Epithelial cell of esophagus (primary cell): Measurements from ENCODE around the gene USH2A.

ENCODE experiments used
- DNase-seq: peaks from one replicate; pipeline ENCODE4 v3.0.0; 2010; ENCODE audit warnings: low read depth
- H3K4me3 ChIP-seq: 2 replicates; pipeline ENCODE4 v1.5.1; 2011; ENCODE audit warnings: mild to moderate bottlenecking, low read length, control low read depth
- CTCF ChIP-seq: IDR thresholded peaks from 2 replicates; pipeline ENCODE4 v1.5.1; 2011; ENCODE audit warnings: low read depth, mild to moderate bottlenecking, low read length, control low read depth, inconsistent platforms; ENCODE audit not compliant: insufficient read depth; ENCODE audit errors: missing control alignments

Gene USH2A

GRCh38 chr1:215970406-215970805 lies 452.8 kb downstream of the USH2A start:
- DNase-seq, result no peak
- H3K4me3 ChIP-seq, result no peak overlapping the region
- no peak for TF ChIP-seq CTCF

GRCh38 chr1:215963621-215964020 lies 459.6 kb downstream of the USH2A start:
- no peak for TF ChIP-seq CTCF
- no peak for DNase-seq
- no peak overlapping the region for H3K4me3 ChIP-seq

GRCh38 chr1:215963040-215963439 lies 460.2 kb downstream of the USH2A start:
- H3K4me3 ChIP-seq, result no peak overlapping the region
- no peak for TF ChIP-seq CTCF
- no peak for DNase-seq

GRCh38 chr1:215958841-215959240 lies 464.4 kb downstream of the USH2A start:
- H3K4me3 ChIP-seq, result no peak overlapping the region
- peak; percentile 8 for DNase-seq
- no peak for TF ChIP-seq CTCF

- no peak overlapping the region for H3K4me3 ChIP-seq
- no peak for TF ChIP-seq CTCF
- no peak for DNase-seq
Measured at GRCh38 chr1:215957663-215958062, 465.6 kb downstream of the USH2A start.

- DNase-seq, result no peak
- H3K4me3 ChIP-seq, result no peak overlapping the region
- no peak for TF ChIP-seq CTCF
Measured at GRCh38 chr1:215932558-215932957, 490.7 kb downstream of the USH2A start.

- no peak overlapping the region for H3K4me3 ChIP-seq
- DNase-seq, result no peak
- TF ChIP-seq CTCF, result no peak
Measured at GRCh38 chr1:215926670-215927069, 496.6 kb downstream of the USH2A start.
